Stimulated activated CD4-positive, alpha-beta T cell treated with anti-CD3 and anti-CD28 coated beads, Interleukin-15, amount 100 ng/mL, for 24 hours (primary cell): ENCODE measurements around the gene ANO7.

ENCODE experiments used
- DNase-seq: peaks from one replicate; pipeline ENCODE4 v3.0.0-alpha.2; 2020

ANO7 gene

DNA sequence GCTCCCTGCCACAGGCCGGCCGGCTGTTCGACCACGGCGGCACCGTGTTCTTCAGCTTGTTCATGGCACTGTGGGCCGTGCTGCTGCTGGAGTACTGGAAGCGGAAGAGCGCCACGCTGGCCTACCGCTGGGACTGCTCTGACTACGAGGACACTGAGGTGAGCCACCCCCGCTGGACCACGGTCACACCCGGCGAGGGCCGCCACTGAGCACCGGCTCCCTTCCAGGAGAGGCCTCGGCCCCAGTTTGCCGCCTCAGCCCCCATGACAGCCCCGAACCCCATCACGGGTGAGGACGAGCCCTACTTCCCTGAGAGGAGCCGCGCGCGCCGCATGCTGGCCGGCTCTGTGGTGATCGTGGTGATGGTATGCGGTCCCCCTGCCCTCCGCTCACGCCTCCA, 20.8 kb downstream of the ANO7 start:
- DNase-seq = no peak

DNA sequence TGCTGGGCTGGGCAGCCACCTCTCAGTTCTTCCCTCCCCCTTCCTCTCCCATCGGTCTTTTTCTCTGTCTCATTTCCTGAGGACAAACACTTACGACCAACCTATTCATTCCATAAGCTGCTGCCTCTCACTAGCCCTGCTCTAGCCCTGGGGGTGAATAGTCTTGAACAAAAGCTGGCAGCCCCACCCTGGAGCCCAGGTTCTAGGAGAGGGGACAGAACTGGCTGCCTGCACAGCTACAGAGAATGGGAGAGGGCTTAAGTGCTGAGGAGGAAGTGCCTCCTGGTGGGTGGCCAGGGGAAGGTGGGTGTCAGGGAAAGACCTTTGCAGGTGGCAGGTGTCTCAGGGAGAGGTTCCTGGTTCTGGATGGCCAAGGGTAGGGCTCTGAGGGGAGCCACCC, 22.8 kb downstream of the ANO7 start:
- no peak for DNase-seq

DNA sequence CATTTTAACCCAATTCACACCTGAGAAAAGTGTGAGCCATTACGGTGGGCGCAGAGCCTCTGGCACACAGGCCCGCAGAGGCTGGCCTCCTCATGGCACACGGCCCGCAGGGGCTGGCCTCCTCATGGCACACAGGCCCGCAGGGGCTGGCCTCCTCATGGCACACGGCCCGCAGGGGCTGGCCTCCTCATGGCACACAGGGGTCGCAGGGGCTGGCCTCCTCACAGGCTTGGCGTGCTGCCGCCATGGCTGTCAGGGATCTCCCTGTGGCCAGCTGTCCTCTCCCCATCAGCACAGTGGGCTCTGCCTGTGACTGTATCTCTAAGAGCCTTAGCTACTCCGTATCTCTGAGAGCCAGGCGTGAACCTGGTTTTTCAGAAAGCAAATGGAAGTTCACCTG, 24.6 kb downstream of the ANO7 start:
- DNase-seq = no peak

DNA sequence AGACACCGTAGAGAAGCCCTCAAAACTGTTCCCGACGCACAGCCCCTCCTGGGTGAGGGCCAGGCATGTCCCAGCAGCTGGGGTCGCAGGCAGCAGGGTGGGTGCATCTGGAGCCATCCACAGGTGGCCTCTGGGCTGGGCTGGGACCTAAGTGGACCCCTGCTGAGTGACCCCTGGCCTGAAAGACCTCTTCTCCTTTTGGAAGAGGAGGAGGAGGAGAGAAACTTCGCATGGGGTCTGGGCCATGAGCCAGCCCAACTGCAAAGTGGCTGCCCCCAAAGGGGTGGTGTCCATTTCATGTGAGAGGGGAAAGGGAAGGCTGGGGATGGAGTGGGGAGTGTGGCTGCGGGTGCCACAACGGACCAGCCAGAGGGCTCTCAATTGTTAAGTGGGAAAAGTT, 25.1 kb downstream of the ANO7 start:
- DNase-seq = no peak

DNA sequence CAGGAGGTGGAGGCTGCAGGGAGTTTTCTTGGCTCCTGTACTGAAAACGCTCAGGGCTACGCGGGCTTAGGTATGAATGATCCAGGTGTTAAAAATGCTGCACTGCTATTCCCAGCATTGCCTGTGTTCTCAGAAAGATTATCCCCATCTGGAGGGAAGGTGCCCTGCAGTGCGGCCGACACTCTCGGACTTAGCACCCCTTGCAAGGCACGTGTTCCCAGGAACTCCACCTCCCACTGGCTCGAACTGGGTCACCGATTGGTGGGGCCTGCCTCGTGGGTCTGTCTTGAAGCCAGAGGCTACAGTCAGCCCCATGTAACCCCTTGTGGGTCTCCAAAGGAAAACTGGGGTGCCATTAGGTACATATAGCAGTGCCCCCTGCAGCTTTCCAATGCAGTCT, 25.7 kb downstream of the ANO7 start:
- no peak for DNase-seq

DNA sequence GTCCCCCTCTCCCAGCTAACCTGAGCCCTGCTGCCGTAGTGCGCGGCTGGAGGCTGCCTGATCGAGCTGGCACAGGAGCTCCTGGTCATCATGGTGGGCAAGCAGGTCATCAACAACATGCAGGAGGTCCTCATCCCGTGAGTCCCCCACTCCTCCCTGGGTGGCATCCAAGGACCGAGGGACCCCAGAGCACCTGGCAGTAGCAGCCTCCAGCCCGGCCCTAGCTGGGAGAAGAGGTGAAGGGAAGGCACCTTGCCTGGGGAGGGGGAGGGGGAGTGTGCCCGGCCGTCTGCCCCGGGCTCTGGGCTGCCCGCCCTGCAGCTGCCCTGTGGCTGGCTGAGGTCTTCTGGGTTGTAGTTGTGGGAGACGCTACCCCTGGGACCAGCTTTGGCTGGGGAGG, 26.3 kb downstream of the ANO7 start:
- DNase-seq = no peak

DNA sequence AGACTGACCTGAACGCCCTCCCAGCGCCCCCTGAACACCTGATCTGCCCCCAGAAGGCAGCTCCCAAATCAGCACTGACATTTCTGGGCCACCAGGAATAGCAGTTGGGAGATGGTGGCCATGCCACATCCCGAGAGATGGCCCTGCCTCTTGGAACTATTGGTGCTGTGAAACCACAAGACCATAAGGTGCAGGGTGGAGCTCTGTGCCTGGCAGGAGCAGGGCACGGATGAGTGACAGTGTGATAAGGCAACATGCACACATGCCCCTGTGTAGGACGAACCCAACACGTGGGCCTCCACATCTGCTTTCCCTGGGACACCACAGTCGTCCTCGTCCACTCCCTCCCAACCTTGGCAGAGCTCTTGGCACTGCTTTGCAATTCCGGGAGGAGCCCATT, 26.9 kb downstream of the ANO7 start:
- no peak for DNase-seq

DNA sequence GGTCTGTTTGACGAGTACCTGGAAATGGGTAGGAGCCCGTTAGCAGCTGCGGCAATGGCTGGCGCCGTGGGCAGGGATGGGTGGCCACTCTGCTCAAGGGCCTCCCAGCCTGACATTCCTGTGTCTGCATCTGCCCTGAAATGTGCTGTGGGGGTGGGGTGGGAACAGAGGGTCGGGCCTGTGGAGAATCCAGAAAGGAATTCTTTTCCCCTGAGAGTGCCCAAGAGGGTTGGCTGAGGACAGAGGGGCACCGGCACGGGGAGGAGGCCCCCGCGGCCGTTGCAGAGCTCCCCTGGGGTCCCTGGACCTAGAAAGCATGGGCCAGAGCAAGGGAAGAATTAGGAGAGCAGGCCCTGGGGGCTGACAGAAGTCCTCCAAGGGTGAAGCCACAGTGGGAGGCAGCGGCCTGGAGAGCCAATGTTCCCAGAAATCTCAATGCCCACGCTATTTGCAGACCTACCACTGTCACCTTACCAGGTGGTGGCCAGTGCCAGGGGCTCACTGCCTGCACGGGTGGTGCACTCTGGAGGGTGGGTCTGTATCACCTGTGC, 27.8 kb downstream of the ANO7 start:
- DNase-seq = no peak

DNA sequence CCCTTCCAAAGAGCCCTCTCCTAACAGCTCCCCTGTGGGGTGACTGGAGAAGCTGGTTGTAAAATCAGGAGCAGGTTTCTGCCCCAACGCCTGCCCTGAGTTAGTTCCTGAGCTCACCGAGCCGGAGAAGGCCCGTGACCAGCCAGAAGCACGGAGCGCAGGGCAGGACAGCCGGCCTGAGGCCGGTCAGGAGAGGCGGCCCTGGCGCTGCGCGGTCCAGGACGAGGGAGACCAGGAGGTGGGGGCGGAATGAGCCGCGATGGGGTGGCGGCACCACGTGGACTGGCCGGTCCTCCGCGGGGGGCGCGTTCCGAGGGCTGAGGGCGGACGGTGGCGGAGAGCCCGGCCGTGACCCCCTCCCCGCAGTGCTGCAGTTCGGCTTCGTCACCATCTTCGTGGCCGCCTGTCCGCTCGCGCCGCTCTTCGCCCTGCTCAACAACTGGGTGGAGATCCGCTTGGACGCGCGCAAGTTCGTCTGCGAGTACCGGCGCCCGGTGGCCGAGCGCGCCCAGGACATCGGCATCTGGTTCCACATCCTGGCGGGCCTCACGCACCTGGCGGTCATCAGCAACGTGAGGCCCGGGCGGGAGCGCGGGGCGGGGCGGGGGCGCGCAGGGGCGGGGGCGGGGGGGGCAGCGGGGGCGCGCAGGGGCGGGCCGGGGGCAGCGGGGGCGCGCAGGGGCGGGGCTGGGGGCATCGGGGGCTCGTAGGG, 29.0 kb downstream of the ANO7 start:
- DNase-seq = peak; percentile 46

DNA sequence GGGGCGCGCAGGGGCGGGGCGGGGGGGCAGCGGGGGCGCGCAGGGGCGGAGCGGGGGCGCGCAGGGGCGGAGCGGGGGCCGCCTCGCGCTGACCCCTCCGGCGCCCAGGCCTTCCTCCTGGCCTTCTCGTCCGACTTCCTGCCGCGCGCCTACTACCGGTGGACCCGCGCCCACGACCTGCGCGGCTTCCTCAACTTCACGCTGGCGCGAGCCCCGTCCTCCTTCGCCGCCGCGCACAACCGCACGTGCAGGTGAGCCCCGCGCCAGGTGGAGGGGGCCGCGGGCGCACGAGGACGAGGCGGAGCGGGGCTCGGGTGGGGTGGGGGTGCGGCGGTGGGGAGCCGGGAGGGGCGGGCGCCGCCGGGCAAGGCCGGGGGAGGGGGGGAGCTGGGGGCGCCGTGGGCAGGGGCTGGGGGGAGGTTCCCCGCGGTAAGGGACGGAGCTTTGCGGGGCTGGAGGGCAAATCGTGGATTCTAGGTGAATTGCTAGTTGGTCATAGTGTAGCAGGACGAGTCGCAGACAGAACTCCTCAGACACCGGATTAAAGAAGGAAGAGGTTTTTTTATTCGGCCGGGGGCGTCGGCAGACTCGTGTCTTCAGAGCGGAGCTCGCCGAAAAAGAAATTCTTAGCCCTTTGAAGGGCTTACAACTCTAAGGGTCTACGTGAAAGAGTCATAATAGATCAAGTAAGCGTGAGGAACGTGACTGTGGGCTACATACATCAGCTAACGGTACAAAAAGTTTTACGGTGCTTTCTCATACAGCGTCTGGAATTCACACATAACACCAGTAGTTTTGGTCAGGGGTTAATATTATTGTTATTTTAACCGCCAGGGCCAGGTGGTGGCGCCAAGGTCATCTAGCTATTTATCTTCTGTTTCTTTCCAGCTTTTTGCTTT, 29.9 kb downstream of the ANO7 start:
- peak; percentile 58 for DNase-seq

DNA sequence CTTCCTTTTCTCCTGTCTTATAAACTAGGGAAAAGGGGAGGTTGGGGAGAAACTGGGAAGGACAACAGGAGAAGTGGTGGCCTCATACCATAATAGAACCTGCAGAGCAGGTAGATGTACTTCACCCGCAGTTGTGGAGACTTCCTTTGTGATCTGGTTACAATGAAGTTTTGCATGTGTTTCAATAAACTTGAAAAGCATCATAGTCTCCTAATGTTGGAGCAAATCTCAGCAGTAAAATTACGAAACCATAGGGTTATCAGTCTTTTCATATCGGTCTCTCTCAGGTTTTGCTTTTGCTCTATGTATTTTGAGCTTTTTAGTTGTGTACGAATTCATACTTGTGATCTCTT, 30.5 kb downstream of the ANO7 start:
- DNase-seq = no peak

DNA sequence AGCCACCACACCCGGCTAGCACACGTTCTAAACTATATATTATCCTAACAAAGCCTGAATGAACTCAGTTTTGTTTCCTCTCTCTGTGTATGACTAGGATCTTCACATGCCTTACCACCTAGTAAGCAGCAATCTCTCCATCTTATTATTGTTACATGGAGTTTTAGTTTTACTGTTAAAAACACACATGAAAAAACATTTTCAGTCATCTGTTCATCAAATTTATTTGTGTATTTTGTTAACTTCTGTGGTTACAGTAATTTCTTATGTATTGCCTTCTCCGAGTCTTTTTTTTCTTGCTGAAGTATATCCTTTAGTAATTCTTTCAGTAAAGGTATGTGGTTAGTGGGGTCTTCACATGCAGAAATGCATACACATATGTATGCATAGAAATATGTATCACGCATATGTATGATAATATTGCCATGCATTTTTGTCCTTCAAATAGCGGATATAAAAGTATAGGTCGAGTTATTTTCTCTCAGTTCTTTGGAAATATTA, 31.4 kb downstream of the ANO7 start:
- DNase-seq = no peak

DNA sequence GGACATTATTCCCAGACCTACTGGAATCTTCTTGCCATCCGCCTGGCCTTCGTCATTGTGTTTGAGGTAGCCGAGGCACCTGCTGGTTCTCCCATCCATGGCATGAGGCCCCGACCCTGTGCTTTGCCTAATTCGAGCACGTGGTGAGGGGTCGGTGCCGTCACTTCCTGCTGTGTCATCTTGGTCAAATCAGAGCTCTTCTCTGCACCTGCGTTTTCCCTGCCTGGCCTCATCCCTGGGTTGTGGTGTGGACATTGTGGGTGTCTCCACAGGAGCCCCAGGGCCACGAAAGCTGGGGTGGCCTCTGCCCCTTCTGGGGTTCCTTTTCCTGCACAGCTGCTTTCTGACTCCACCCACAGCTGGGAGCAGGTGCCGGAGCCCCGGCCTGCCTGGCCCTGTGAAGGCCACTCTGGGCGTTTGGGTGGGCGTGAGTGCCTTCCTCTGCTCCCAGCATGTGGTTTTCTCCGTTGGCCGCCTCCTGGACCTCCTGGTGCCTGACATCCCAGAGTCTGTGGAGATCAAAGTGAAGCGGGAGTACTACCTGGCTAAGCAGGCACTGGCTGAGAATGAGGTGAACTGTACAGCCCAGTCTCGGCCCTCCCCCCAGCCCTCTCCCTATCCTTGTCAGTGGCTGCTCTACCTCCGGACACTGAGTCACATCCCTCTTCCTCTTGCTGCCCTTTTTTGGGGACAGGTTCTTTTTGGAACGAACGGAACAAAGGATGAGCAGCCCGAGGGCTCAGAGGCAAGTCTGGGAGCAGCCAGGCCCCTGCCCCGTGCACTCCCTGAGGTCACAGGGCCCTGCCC, 34.9 kb downstream of the ANO7 start:
- peak; percentile 32 for DNase-seq

DNA sequence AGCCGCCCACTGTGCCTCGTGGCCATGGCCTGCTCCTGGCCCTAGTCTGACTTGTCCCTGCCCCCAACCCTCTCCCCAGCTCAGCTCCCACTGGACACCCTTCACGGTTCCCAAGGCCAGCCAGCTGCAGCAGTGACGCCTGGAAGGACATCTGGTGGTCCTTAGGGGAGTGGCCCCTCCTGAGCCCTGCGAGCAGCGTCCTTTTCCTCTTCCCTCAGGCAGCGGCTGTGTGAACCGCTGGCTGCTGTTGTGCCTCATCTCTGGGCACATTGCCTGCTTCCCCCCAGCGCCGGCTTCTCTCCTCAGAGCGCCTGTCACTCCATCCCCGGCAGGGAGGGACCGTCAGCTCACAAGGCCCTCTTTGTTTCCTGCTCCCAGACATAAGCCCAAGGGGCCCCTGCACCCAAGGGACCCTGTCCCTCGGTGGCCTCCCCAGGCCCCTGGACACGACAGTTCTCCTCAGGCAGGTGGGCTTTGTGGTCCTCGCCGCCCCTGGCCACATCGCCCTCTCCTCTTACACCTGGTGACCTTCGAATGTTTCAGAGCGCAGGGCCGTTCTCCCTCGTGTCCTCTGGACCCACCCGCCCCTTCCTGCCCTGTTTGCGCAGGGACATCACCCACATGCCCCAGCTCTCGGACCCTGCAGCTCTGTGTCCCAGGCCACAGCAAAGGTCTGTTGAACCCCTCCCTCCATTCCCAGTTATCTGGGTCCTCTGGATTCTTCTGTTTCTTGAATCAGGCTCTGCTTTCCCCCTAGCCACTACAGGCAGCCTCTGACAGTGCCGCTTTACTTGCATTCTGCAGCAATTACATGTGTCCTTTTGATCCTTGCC, 35.8 kb downstream of the ANO7 start:
- no peak for DNase-seq

DNA sequence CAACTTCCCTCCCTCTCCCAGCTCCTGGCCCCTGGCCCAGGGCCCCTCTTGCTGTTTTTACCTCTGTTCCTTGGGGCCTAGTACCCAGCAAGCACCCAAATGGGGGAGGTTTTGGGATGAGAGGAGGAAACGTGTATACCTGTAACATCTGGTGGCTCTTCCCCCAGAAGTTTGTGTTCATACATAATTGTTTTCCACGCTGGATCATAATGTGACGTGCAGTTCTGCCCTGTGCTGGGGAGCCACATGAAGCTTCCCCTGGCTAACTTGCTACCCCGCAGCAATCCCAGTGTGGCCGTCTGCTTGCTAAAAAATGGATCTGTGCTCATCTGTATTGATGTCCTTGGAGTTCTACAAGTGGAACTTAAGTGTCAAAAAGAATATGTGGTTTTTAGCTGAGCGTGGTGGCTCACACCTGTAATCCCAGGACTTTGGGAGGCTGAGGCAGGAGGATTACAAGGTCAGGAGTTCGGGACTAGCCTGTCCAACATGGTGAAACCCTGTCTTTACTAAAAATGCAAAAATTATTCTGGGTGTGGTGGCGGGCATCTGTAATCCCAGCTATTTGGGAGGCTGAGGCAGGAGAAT, 36.5 kb downstream of the ANO7 start:
- no peak for DNase-seq

DNA sequence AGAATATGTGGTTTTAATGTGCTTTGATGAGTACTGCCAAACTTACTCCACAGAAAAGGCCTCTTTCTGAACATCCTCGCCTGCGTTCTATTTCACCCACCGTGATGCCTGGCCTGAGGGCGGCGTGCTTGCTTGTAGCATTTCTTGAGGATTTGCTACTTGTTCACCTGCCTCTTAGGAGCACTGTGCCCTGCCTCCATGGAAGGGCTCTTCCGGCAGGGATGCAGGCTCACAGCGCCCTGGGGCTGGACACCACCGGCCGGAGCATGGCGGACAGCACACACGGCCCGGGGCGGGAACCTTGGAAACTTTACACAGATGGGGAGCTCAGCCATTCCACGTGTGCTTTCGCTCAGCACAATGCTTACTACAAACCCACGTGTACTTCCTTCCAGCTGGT, 37.1 kb downstream of the ANO7 start:
- no peak for DNase-seq

DNA sequence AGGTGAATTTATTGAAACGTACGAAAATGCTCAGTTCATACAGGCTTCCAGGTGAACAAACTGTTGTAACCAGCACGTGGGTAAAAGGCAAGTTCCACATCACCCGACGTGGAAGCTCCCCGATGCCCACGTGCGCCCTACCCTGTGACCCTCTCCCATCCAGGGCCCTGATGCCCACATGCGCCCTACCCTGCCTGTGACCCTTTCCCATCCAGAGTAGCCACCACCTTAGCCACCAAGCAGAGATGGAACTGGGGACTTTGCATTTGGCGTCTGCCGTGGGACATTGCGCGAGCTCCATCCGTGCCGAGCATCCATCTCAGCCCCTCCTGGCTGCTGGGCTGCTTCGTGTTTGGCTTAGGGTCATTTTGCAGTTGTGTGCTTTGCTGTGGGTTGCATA, 37.5 kb downstream of the ANO7 start:
- no peak for DNase-seq

DNA sequence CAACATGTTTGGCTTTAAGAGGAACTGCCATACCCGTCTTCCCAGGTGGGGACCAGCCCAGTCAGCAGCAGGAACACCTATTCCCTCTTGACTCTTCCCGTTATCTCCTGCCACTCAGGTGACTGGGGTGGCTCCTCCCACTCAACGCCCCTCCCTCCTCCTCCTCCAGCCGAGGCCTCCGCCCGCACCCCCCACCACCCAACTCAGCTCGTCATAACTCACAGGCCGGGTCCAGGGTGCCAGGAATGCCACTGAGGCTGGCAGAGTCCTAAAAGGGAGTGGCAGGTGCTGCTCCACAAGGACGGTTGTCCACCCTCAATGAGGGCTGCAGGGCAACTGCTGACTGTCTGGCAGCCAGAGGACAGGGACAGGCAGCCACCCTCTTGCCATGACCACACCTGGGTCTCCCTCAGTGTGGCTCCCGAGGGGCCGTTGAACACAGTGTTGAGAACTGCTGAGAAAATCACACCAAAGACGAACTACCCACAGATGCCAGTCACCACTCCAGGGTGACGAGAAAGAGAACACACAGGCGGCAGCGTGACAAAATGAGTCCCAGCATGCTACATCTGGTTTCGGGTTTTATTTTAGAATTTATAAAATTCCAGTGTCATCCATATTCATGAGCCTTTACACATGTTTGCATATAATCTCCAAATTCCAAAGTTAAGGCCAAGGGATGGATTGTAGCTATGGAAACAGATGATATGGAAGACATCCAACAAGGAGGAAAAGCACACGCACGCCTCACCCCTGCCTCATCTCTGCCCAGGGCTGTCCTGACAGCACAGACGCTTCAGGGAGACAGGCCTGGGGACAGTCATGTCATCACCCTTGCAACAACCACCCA, 38.5 kb downstream of the ANO7 start:
- no peak for DNase-seq

DNA sequence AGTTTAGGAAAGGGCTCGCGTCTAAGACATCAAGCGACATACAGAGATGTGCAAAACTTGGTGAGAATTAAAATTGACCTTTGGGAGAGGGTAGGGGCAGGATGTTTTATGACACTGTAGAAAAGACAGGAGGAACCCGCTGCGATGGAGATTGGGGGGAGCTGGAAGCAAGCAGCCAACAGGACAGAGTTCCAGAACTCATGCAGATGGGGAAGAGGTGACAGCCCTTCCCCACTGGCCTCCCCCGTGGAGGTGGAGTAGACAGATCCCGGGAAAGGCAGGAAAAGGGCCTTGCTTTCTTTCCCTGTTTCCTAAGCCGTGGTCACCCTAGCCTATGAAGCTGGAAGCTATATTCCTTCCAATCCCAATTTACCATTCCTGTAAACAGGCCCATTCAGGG, 39.1 kb downstream of the ANO7 start:
- DNase-seq = no peak

DNA sequence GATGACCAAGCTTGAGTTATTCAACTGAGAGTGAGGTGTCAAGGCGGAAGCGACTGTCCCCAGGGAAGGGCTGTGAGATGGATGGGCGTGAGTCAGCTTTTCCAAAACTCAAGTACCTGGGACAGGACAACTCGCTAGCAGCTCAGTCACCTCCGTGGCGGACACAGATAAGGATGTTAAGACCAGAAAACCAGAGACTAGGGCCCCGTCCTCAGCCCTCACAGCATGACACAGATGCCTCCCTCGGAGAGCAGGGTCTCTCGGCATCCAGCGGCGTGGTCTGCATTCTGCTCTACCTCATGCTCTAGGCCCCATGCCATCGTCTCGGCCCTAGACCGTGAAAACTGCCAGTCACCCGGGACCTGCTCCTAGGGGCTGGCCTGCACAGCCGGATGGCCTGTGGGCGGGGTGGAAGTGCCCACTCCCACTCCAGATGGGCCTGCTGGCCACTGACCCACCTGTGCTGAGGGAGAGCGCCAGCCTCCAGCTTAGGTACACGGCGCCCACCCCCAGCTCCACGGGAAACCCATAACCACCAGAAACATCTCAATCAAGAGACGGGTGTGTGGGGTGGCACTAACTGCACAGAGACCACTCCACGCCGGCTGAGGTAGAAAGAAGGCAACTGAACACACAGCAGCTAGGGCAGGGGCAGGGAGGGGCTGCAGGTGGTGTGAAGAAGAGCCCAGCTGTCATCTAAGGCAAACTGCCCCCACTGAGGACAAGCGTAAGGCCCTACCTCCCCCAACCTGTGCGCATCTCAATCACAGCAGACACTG, 39.8 kb downstream of the ANO7 start:
- no peak for DNase-seq
